ENCODE results near the gene SPAG16. TPM values are rescaled to one million over a fixed set of nuclear protein-coding genes. Genes with fewer than 3 reads are reported as not detected.

Gene SPAG16
- total RNA-seq, 6 experiments from 2014 or later = 15.4 to 20.0 (median 17.5) TPM

GRCh38 chr2:214379227-214379626 lies 1095.0 kb downstream of the SPAG16 start:
- H3K4me3 Mint-ChIP-seq = no peak overlapping the region
- no peak for DNase-seq
- peaks cover 6% of the 10 kb centered on the region; the same call in 1 of the 2 replicates for H3K4me1 Mint-ChIP-seq (ENCODE audit: low read depth)
- no peak overlapping the region for H3K27ac Mint-ChIP-seq
- no peaks in the 10 kb centered on the region for H3K9me3 Mint-ChIP-seq
- no peak for TF ChIP-seq CTCF (IDR thresholded peaks at IDR 0.05)
- no peaks in the 10 kb centered on the region; the same call in 1 of the 2 replicates for H3K27me3 Mint-ChIP-seq (ENCODE audit: insufficient read depth)
- no peaks in the 10 kb centered on the region for H3K36me3 Mint-ChIP-seq (ENCODE audit: low read depth)

GRCh38 chr2:214380681-214381080 lies 1096.4 kb downstream of the SPAG16 start:
- H3K27ac Mint-ChIP-seq = no peak overlapping the region
- no peak overlapping the region for H3K4me3 Mint-ChIP-seq
- no peak for DNase-seq
- no peak for TF ChIP-seq CTCF (IDR thresholded peaks at IDR 0.05)
- peaks cover 6% of the 10 kb centered on the region; the same call in 1 of the 2 replicates for H3K4me1 Mint-ChIP-seq (ENCODE audit: low read depth)
- no peaks in the 10 kb centered on the region for H3K9me3 Mint-ChIP-seq
- no peaks in the 10 kb centered on the region for H3K36me3 Mint-ChIP-seq (ENCODE audit: low read depth)
- H3K27me3 Mint-ChIP-seq (ENCODE audit: insufficient read depth) = no peaks in the 10 kb centered on the region

- peaks cover 3% of the 10 kb centered on the region; the same call in 1 of the 2 replicates for H3K27me3 Mint-ChIP-seq (ENCODE audit: insufficient read depth)
- no peak for DNase-seq
- TF ChIP-seq CTCF (IDR thresholded peaks at IDR 0.05) = no peak
- no peaks in the 10 kb centered on the region for H3K36me3 Mint-ChIP-seq (ENCODE audit: low read depth)
- no peak overlapping the region for H3K27ac Mint-ChIP-seq
- H3K4me1 Mint-ChIP-seq (ENCODE audit: low read depth) = peaks cover 1% of the 10 kb centered on the region; the same call in 1 of the 2 replicates
- no peak overlapping the region for H3K4me3 Mint-ChIP-seq
- peaks cover 5% of the 10 kb centered on the region; the same call in 1 of the 2 replicates for H3K9me3 Mint-ChIP-seq
These were observed 1098.0 kb downstream of the SPAG16 start for GRCh38 chr2:214382229-214382628.

- Mint-ChIP-seq H3K9me3 (peaks cover 5% of the 10 kb centered on the region; the same call in 1 of the 2 replicates), H3K27ac (no peak overlapping the region), H3K27me3 (ENCODE audit: insufficient read depth) (peaks cover 3% of the 10 kb centered on the region), H3K4me3 (no peak overlapping the region), H3K36me3 (ENCODE audit: low read depth) (no peaks in the 10 kb centered on the region), H3K4me1 (ENCODE audit: low read depth) (no peaks in the 10 kb centered on the region)
- no peak for TF ChIP-seq CTCF (IDR thresholded peaks at IDR 0.05)
- no peak for DNase-seq
These were observed 1102.5 kb downstream of the SPAG16 start for GRCh38 chr2:214386720-214387119.

- Mint-ChIP-seq H3K36me3 (ENCODE audit: low read depth) (no peaks in the 10 kb centered on the region), H3K27me3 (ENCODE audit: insufficient read depth) (peaks cover 3% of the 10 kb centered on the region), H3K9me3 (peaks cover 5% of the 10 kb centered on the region; the same call in 1 of the 2 replicates), H3K27ac (no peak overlapping the region), H3K4me3 (no peak overlapping the region), H3K4me1 (ENCODE audit: low read depth) (no peaks in the 10 kb centered on the region)
- TF ChIP-seq CTCF (IDR thresholded peaks at IDR 0.05) = no peak
- DNase-seq = no peak
These were observed 1105.1 kb downstream of the SPAG16 start for GRCh38 chr2:214389334-214389733.

- no peaks in the 10 kb centered on the region for H3K36me3 Mint-ChIP-seq (ENCODE audit: low read depth)
- no peaks in the 10 kb centered on the region; the same call in 1 of the 2 replicates for H3K27me3 Mint-ChIP-seq (ENCODE audit: insufficient read depth)
- no peak overlapping the region for H3K27ac Mint-ChIP-seq
- H3K4me1 Mint-ChIP-seq (ENCODE audit: low read depth) = no peaks in the 10 kb centered on the region
- H3K9me3 Mint-ChIP-seq = no peaks in the 10 kb centered on the region
- H3K4me3 Mint-ChIP-seq = no peak overlapping the region
- TF ChIP-seq CTCF (IDR thresholded peaks at IDR 0.05) = no peak
- DNase-seq = no peak
These were observed 1109.5 kb downstream of the SPAG16 start for GRCh38 chr2:214393796-214394195.
